HEK293 (cell line): ENCODE data around the gene ZYX.

Source experiments
- CTCF ChIP-seq: fragments of 450-650 bp; formaldehyde crosslinking; IDR thresholded peaks from 2 replicates; pipeline ENCODE4 v1.5.1; 2016; ENCODE audit warnings: missing biosample characterization, missing genetic modification characterization
- OVOL3 ChIP-seq: fragments of 450-650 bp; formaldehyde crosslinking; IDR thresholded peaks from 2 replicates; pipeline ENCODE4 v1.5.1; 2016; ENCODE audit warnings: missing biosample characterization, missing genetic modification characterization
- SP2 ChIP-seq: fragments of 450-650 bp; formaldehyde crosslinking; IDR thresholded peaks from 2 replicates; pipeline ENCODE4 v1.5.1; 2016; ENCODE audit warnings: missing biosample characterization, missing genetic modification characterization
- ZBTB20 ChIP-seq: fragments of 450-650 bp; formaldehyde crosslinking; IDR thresholded peaks from 2 replicates; pipeline ENCODE4 v1.5.1; 2016; ENCODE audit warnings: missing biosample characterization, missing genetic modification characterization
- ZNF112 ChIP-seq: fragments of 450-650 bp; formaldehyde crosslinking; IDR thresholded peaks from 2 replicates; pipeline ENCODE4 v1.5.0; 2017; ENCODE audit warnings: missing biosample characterization, missing genetic modification characterization
- ZNF140 ChIP-seq: fragments of 450-650 bp; formaldehyde crosslinking; IDR thresholded peaks from 2 replicates; pipeline ENCODE4 v1.5.1; 2016; ENCODE audit warnings: missing biosample characterization, missing genetic modification characterization
- ZNF16 ChIP-seq: fragments of 450-650 bp; formaldehyde crosslinking; IDR thresholded peaks from 2 replicates; pipeline ENCODE4 v1.5.1; 2016; ENCODE audit warnings: low read depth, missing biosample characterization, missing genetic modification characterization
- ZNF549 ChIP-seq: fragments of 450-650 bp; IDR thresholded peaks from 2 replicates; pipeline ENCODE4 v1.5.1; 2018; ENCODE audit warnings: missing biosample characterization, missing genetic modification characterization, mild to moderate bottlenecking, inconsistent platforms, moderate library complexity
- ZNF558 ChIP-seq: fragments of 450-650 bp; formaldehyde crosslinking; IDR thresholded peaks from 2 replicates; pipeline ENCODE4 v1.5.1; 2016; ENCODE audit warnings: missing biosample characterization, missing genetic modification characterization
- ZNF629 ChIP-seq: fragments of 450-650 bp; formaldehyde crosslinking; IDR thresholded peaks from 2 replicates; pipeline ENCODE4 v1.5.1; 2017; ENCODE audit warnings: missing biosample characterization, missing genetic modification characterization
- TF ChIP-seq, protein P1 (sequence below): fragments of 450-650 bp; formaldehyde crosslinking; IDR thresholded peaks from 2 replicates; pipeline ENCODE4 v1.5.1; 2016; ENCODE audit warnings: missing biosample characterization, missing genetic modification characterization
- TF ChIP-seq, protein P2 (sequence below): fragments of 450-650 bp; formaldehyde crosslinking; IDR thresholded peaks from 2 replicates; pipeline ENCODE4 v1.5.1; 2017; ENCODE audit warnings: missing biosample characterization, missing genetic modification characterization
- TF ChIP-seq, protein P3 (sequence below): fragments of 450-650 bp; formaldehyde crosslinking; optimal IDR thresholded peaks from 2 replicates; pipeline ENCODE3; 2016; ENCODE audit warnings: missing biosample characterization, mild to moderate bottlenecking, missing genetic modification characterization

DNA sequence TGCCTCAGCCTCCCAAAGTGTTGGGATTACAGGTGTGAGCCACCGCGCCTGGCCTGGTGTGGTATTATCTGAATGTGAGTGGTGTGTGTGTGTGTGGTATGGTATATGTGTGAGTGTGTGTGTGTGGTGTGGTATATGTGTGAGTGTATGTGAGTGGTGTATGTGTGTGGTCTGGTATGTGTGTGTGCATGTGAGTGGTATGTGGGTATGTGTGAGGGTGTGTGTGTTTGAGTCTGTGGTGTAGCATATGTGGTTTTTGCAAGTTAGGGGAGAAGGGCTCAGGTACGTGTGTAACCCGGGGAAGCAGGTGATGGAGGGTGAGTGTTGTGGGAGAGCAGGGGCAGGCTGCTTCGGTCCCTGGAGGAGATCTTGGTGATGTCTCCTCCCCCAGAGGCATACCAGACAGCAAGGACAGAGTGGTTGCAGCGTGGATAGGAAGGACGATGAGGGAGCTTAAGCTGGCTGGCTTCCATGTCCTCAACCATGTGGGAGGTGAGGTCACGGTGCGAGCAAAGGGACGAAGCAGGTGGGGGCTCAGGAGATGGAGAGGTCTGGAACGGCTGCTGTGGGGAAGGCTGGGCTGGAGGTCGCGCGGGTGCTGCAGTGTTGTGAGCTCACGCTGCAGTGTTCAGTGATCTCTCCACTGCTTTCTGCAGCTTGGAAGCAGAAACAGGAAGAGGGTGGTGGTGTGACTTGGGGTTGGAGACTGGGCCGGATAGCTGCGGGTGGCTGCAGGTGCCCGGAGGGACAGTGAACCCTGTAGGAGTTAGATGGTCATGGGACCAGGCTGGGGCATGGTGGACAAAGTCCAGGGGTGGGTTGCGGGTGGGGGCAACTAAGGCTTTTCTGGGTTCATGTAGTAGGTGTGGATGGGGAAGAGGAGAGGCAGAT is 5.0 kb downstream of the ZYX start:
- TF ChIP-seq ZBTB20 = no peak
- TF ChIP-seq CTCF (tag by site-specific recombination) = no peak
- TF ChIP-seq ZNF16 = no peak
- TF ChIP-seq, protein P1, sequence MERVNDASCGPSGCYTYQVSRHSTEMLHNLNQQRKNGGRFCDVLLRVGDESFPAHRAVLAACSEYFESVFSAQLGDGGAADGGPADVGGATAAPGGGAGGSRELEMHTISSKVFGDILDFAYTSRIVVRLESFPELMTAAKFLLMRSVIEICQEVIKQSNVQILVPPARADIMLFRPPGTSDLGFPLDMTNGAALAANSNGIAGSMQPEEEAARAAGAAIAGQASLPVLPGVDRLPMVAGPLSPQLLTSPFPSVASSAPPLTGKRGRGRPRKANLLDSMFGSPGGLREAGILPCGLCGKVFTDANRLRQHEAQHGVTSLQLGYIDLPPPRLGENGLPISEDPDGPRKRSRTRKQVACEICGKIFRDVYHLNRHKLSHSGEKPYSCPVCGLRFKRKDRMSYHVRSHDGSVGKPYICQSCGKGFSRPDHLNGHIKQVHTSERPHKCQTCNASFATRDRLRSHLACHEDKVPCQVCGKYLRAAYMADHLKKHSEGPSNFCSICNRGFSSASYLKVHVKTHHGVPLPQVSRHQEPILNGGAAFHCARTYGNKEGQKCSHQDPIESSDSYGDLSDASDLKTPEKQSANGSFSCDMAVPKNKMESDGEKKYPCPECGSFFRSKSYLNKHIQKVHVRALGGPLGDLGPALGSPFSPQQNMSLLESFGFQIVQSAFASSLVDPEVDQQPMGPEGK (tag by site-specific recombination) = no peak
- TF ChIP-seq, protein P2, sequence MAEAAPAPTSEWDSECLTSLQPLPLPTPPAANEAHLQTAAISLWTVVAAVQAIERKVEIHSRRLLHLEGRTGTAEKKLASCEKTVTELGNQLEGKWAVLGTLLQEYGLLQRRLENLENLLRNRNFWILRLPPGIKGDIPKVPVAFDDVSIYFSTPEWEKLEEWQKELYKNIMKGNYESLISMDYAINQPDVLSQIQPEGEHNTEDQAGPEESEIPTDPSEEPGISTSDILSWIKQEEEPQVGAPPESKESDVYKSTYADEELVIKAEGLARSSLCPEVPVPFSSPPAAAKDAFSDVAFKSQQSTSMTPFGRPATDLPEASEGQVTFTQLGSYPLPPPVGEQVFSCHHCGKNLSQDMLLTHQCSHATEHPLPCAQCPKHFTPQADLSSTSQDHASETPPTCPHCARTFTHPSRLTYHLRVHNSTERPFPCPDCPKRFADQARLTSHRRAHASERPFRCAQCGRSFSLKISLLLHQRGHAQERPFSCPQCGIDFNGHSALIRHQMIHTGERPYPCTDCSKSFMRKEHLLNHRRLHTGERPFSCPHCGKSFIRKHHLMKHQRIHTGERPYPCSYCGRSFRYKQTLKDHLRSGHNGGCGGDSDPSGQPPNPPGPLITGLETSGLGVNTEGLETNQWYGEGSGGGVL (tag by site-specific recombination) = no peak; the same call in 1 of the 2 replicates
- TF ChIP-seq ZNF629 (tag by site-specific recombination) = no peak
- TF ChIP-seq SP2 (tag by site-specific recombination) = no peak
- no peak for TF ChIP-seq OVOL3 (tag by site-specific recombination)
- TF ChIP-seq, protein P3, sequence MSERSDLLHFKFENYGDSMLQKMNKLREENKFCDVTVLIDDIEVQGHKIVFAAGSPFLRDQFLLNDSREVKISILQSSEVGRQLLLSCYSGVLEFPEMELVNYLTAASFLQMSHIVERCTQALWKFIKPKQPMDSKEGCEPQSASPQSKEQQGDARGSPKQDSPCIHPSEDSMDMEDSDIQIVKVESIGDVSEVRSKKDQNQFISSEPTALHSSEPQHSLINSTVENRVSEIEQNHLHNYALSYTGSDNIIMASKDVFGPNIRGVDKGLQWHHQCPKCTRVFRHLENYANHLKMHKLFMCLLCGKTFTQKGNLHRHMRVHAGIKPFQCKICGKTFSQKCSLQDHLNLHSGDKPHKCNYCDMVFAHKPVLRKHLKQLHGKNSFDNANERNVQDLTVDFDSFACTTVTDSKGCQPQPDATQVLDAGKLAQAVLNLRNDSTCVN (tag by site-specific recombination) = no peak
- TF ChIP-seq ZNF558 (tag by site-specific recombination) = no peak
- no peak for TF ChIP-seq ZNF549 (tag by site-specific recombination)
- no peak for TF ChIP-seq ZNF140
- no peak for TF ChIP-seq ZNF112 (tag by site-specific recombination)
